ENCODE measurements around the gene CNTFR.

CNTFR gene

DNA sequence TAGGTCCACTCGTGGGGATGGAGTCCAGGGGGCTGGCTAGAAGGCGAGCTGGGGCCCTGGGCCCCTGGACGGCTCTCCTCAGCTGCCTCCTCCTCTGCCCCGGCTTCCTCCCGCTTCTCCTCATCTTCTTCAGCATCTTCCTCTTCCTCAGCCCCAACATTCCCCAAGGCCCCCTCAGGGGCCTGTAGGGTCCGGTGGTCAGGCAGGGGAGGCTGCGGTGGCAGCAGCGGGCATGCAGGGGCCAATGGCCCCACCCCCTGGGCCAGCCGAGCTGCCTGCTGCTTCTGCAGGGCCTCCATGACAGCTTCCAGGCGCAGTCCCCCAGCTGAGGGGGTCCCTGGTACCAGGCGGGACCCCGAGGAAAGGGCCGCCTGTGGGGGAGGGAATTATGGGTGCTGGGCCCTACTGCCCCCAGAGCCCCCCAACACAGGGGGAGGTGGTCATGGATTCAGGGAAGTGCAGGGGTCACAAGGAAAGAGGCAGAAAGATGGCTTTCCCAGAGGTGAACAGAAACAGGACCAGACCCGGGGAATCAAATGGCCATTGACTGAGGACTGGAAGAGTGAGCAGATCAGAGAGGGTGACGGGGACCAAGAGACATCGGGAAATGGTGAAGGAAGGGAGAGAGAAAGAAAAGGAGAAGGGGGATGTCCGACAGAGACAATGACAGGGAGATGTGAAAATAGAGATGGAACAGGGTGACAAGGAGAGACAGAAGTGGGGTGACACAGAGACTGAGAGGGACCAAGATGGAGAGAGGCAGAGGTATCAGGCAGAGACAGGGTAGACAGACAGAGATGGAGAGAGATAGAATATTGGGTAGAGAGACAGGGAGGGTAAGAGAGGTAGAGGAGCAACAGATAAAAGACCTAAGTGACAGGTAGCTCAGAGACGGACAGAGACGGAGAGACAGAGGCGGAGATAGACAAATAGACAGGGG is 38.5 kb upstream of the CNTFR start:
- no peak overlapping the region for H3K4me3 ChIP-seq (ENCODE audit: low read length)
- DNase-seq (ENCODE audit: low read depth): no peak
- TF ChIP-seq, protein P1, sequence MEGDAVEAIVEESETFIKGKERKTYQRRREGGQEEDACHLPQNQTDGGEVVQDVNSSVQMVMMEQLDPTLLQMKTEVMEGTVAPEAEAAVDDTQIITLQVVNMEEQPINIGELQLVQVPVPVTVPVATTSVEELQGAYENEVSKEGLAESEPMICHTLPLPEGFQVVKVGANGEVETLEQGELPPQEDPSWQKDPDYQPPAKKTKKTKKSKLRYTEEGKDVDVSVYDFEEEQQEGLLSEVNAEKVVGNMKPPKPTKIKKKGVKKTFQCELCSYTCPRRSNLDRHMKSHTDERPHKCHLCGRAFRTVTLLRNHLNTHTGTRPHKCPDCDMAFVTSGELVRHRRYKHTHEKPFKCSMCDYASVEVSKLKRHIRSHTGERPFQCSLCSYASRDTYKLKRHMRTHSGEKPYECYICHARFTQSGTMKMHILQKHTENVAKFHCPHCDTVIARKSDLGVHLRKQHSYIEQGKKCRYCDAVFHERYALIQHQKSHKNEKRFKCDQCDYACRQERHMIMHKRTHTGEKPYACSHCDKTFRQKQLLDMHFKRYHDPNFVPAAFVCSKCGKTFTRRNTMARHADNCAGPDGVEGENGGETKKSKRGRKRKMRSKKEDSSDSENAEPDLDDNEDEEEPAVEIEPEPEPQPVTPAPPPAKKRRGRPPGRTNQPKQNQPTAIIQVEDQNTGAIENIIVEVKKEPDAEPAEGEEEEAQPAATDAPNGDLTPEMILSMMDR (conservative IDR thresholded peaks at IDR 0.05; ENCODE audit: low read depth, low read length): no peak

DNA sequence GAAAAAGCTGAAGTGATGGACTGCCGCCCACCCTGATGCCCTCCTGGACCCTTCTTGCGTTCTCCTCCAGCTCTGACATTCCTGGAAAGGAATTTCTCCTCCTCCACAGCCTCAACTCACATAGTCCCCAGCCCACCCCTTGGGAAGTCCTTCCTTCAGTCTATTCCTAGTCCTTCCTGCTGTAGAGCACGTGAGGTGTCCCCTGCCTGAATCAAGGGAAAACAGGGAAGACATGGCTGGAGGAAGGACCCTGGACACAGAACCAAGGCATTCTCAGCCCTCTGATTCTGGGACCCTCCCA is 35.6 kb upstream of the CNTFR start:
- TF ChIP-seq, protein P1 (conservative IDR thresholded peaks at IDR 0.05; ENCODE audit: low read depth, low read length): no peak
- no peak overlapping the region for H3K4me3 ChIP-seq (ENCODE audit: low read length)
- DNase-seq (ENCODE audit: low read depth): no peak

DNA sequence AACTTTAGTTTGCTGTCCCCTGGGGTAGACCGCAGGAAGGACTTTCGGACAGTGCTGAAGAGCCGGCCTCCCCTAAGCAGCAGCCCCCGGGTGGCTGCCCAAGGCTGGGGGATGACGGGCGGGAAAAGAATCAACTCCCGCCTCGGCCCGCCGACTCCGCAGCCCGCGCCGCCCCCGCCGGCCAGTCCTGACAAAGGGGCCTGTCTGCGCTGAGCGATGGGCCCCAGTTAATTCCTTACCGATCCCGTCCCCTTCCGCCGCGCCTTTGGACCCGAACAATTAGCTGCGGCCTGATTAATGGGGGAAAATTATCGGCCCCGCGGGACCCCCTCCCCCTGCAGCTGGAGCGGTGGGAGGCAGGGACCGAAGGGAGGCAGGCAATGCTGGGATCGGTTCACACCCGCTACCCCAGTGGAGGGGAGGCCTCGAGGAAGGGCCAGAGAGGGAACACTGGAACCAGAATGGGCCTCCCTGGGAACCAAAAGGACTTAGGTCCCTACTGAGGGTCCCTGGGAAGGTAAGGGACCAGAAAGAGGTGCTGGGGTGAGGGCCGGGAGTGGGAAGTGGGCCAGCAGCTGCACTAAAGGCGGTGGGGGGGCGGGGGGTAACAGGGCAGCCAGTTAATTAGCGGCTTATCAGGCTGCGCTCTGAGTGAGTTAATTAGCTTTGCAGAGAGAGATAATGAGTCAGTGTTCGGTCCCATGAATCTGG is 35.1 kb upstream of the CNTFR start:
- TF ChIP-seq, protein P1 (conservative IDR thresholded peaks at IDR 0.05; ENCODE audit: low read depth, low read length): no peak
- no peak for DNase-seq (ENCODE audit: low read depth)
- H3K4me3 ChIP-seq (ENCODE audit: low read length): no peak overlapping the region

GRCh38 chr9:34623374-34624235 is 34.1 kb upstream of the CNTFR start:
- DNase-seq (ENCODE audit: low read depth): no peak
- TF ChIP-seq, protein P1 (conservative IDR thresholded peaks at IDR 0.05; ENCODE audit: low read depth, low read length): no peak
- no peak overlapping the region for H3K4me3 ChIP-seq (ENCODE audit: low read length)

DNA sequence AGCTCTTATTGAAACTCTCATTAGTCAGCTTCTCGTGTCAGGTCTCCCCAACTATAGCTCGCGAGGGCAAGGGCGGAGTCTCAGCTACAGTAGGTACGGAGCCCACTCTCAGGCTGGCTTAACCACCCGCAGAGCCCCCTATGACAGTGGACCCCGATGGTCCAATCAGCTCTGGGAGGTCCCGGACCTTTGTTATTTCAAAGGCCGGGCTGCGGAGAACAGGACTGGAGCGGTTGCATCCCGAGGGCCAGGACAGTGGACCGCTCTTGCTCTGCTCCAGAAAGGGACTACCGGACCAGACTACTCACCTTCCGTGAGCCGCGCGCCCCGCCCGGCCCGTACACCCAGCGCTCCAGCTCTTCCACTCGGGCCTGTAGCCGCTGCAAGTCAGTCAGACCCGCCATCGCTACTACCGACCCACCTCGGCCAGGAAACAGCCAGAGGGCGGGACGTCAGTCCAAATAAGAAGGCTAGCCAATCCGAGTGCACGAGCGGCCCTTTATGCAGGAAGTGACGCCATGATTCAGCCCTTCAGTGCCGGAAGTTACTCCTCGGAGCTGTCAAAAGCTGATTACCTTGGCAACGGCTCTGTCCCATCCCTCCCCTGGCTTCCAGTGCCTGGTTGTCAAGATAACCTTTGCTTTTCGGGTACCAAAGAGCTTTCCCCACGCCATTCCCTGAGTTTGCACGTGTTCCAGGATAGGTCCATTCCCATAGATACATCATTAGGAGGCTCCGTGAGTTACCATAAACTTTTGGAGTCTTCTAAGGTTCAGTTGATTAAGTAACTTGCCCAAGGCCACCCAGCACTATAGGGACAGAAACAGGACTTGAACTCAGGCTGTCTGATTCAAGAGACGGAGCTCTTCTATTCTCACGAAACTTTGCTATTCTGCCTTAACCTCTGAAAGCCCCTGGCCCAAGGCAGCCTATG is 30.8 kb upstream of the CNTFR start, which contains the start of gene DCTN3:
Gene DCTN3 (minus strand): TSS at position 435 of the 934 bp plus-strand sequence. CDS start 31 bp downstream, at position 404.
- peak within 1 kb of the TSS; percentile 94 for H3K4me3 ChIP-seq (ENCODE audit: low read length)
- peak; percentile 78 for DNase-seq (ENCODE audit: low read depth)
- TF ChIP-seq, protein P1 (conservative IDR thresholded peaks at IDR 0.05; ENCODE audit: low read depth, low read length): no peak

DNA sequence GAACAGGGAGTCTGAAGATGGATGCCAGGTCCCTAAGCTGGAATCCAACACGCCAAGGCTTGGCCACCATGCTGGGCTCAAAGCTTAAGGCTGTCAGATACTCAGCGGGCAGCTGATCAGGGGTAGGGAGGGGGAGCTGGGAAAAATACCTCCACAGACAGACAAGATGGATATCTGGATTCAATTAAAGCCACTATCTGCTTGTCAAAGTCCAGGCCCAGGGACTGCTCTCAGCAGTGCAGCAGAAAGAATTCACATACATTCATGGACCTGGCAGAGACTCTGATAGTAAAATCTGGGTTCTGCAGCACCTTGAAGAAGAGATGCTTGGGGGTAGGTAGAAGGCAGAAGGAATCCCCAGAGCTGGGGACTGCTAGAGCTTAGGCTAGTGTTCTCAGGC is 25.6 kb upstream of the CNTFR start:
- no peak overlapping the region for H3K4me3 ChIP-seq (ENCODE audit: low read length)
- no peak for DNase-seq (ENCODE audit: low read depth)
- TF ChIP-seq, protein P1 (conservative IDR thresholded peaks at IDR 0.05; ENCODE audit: low read depth, low read length): no peak

Measured in retinal pigment epithelial cell (primary cell).